Measurements from ENCODE around the gene SKP2.

- TF ChIP-seq CTCF (IDR thresholded peaks at IDR 0.05), result no peak
- peak in 1 of 4 donors; percentile 5 for TF ChIP-seq POLR2A (IDR thresholded peaks at IDR 0.05)
These were observed 1.1 kb upstream of the SKP2 start for GRCh38 chr5:36150676-36151433.
